Lower lobe of right lung (tissue), 2 donors: ENCODE results near the gene ZNF607. TPM values are rescaled to one million over a fixed set of nuclear protein-coding genes. Genes with fewer than 3 reads are reported as not detected.

Experiments
- ATAC-seq, 2 donors: fragments of 200-7000 bp; cut with Tn5 transposase; one replicate each; pipeline ENCODE4 v1.9.1; 2020 to 2022; ENCODE audit warnings: mild to moderate bottlenecking in 2 of 2, moderate library complexity in 2 of 2
- DNase-seq: peaks from one replicate; pipeline ENCODE4 v3.0.0-alpha.2; 2020
- H3K27ac ChIP-seq: fragments of 200-600 bp; one replicate; pipeline ENCODE4 v1.8.0; 2022
- H3K27me3 ChIP-seq: fragments of 200-600 bp; one replicate; pipeline ENCODE4 v1.8.0; 2022; ENCODE audit warnings: low read depth
- H3K36me3 ChIP-seq: fragments of 200-600 bp; one replicate; pipeline ENCODE4 v1.8.0; 2022; ENCODE audit warnings: mild to moderate bottlenecking
- H3K4me1 ChIP-seq: fragments of 200-600 bp; one replicate; pipeline ENCODE4 v1.8.0; 2022
- H3K4me3 ChIP-seq: fragments of 200-600 bp; one replicate; pipeline ENCODE4 v1.8.0; 2022; ENCODE audit warnings: mild to moderate bottlenecking
- H3K9me3 ChIP-seq: fragments of 200-600 bp; one replicate; pipeline ENCODE4 v1.8.0; 2022
- CTCF ChIP-seq: fragments of 200-600 bp; IDR thresholded peaks from one replicate; pipeline ENCODE4 v1.8.0; 2022; ENCODE audit warnings: antibody characterized with exemption, mild to moderate bottlenecking
- intact Hi-C: fragments of 100-400 bp; cut with DNase I; formaldehyde crosslinking; loops from one replicate; pipeline ENCODE4 v1.11.0; 2022
- total RNA-seq: library from RNA; stranded (reverse); fragmentation: NEBNext Ultra II Directional; extraction: Animal tissue kit (Norgen Biotek cat#: 25700); gene quantifications from one replicate; pipeline ENCODE4 v1.2.1, GENCODE V29; 2021
- donor health status: DM: no; HTN: yes; CAD: no; lungs with severe emphysema.

ZNF607 gene
- total RNA-seq, 1 donor from 2014 or later = 6.7 TPM

GRCh38 chr19:37655689-37656371 lies 63.7 kb downstream of the ZNF607 start:
- peaks cover 23% of the 10 kb centered on the region for H3K4me1 ChIP-seq
- TF ChIP-seq CTCF = no peak
- H3K4me3 ChIP-seq = peak overlapping the region; percentile 77
- H3K27me3 ChIP-seq = no peaks in the 10 kb centered on the region
- DNase-seq (peak; percentile 90), ATAC-seq (peak; percentile 93)
- peak overlapping the region; percentile 82 for H3K27ac ChIP-seq
- no peaks in the 10 kb centered on the region for H3K36me3 ChIP-seq
- intact Hi-C loops = no loop called here
- peaks cover 3% of the 10 kb centered on the region for H3K9me3 ChIP-seq

DNA sequence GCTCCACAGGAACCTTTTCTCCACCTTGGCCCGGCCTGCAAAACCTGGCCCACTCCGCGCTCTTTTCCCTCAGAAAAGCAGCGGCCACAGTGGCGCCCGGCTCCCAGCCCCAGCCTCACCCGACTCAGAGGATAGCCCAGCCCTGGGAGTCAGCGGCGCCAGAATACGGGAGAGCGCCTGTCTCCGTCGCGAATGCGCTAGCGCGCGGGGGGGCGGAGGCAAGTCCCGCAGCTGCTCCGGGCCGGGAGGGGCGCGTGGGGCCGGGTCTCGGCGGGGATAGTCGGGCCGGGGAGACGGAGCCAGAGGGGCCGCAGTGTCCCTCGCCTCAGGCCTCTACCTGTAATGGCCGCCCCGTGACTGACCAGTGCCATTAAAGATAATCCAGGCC lies 64.3 kb downstream of the ZNF607 start, which contains the start of gene ZFP30:
Gene ZFP30 (minus strand): TSS at position 165 of the 388 bp plus-strand sequence. CDS start 7,643 bp downstream, outside the sequence.
- H3K27ac ChIP-seq = peak within 1 kb of the TSS; percentile 82
- no peaks in the 10 kb centered on the region for H3K9me3 ChIP-seq
- no peak for TF ChIP-seq CTCF
- H3K36me3 ChIP-seq = no peaks in the 10 kb centered on the region
- H3K27me3 ChIP-seq = no peaks in the 10 kb centered on the region
- intact Hi-C loops = no loop called here
- peaks cover 23% of the 10 kb centered on the region for H3K4me1 ChIP-seq
- peak; percentile 91 for DNase-seq
- peak; percentile 97 to 98 for ATAC-seq
- H3K4me3 ChIP-seq = peak within 1 kb of the TSS; percentile 77

DNA sequence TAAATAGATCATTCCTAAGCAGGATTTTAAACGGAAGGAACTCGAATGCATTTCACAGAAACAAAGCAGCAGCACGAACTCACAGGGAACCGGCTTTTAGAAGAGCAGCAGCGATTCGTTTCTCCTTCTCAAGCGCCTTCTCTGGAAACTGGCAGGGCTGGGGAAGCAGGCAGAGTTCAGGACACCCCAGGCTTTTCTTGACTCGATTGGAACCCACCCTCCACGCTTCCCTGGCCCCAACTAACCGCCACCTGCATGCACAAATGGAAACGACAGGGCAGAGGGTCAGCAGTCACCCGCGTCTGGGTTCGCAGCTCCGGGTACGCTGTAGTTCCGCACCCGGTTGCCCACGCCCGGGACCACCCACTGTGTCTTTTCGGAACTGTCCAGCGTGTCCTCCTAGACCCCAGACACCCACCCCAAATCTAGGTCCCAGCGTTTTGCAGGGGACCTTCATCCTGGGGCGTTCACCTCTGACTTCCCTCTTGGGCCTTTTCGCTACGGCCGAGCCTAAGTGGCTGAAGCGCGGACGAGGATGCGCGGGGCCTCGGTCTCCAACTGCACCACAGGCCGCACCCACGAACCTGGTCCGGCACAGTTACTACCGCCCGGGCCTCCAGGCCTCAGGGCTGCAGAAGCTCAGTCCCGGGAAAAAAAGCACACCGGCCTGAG lies 64.8 kb downstream of the ZNF607 start:
- DNase-seq (peak; percentile 65), ATAC-seq (peak; percentile 73 to 80)
- Histone ChIP-seq H3K36me3 (no peaks in the 10 kb centered on the region), H3K27me3 (no peaks in the 10 kb centered on the region), H3K27ac (peak overlapping the region; percentile 82), H3K4me1 (peaks cover 23% of the 10 kb centered on the region), H3K9me3 (no peaks in the 10 kb centered on the region), H3K4me3 (peak overlapping the region; percentile 77)
- intact Hi-C loops = no loop called here
- no peak for TF ChIP-seq CTCF

DNA sequence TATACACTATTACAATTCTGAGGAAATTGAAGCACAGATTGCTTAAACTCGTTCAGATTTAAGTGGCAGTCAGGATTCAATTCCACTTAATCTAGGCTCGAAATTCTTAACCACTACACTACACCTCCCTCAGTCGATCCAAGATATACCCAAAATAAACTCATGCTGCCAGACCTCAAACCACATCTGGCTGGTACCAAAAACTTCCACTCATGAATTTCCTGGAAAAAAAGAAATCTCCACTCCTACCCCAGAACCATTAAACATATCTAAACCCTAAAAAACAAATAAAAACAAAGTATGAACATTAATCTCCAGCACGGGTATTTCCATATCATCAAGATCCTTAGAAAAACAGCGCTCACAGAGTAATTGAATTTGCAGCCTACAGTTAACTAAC lies 65.4 kb downstream of the ZNF607 start:
- Histone ChIP-seq H3K4me1 (peaks cover 23% of the 10 kb centered on the region), H3K9me3 (no peaks in the 10 kb centered on the region), H3K27ac (peak overlapping the region; percentile 82), H3K36me3 (no peaks in the 10 kb centered on the region), H3K4me3 (peak overlapping the region; percentile 77), H3K27me3 (no peaks in the 10 kb centered on the region)
- intact Hi-C loops = no loop called here
- DNase-seq (no peak), ATAC-seq (no peak)
- no peak for TF ChIP-seq CTCF

Other genes with a start within 250 kb of the ZNF607 start
- gene ZNF793, start 212.8 kb downstream of the ZNF607 start, total RNA-seq = 2.0 TPM
- 4.8 TPM for gene ZNF571, start 125.0 kb downstream of the ZNF607 start, total RNA-seq
- 4.6 TPM for gene ZNF540, start 124.9 kb downstream of the ZNF607 start, total RNA-seq
- 11.2 TPM for gene ZFP30, start 64.3 kb downstream of the ZNF607 start, total RNA-seq
- gene ZNF573, start 59.8 kb upstream of the ZNF607 start, total RNA-seq = 9.7 TPM
- gene WDR87, start 186.8 kb upstream of the ZNF607 start, total RNA-seq = not detected
- gene SIPA1L3, start 187.4 kb upstream of the ZNF607 start, total RNA-seq = 63.2 TPM